ENCODE data around the gene SLC4A9.
A peak's percentile ranks its signal among the peaks of the same experiment; 100 is the strongest.

The SLC4A9 gene

GRCh38 chr5:140381351-140381750, 21.4 kb downstream of the SLC4A9 start:
- TF ChIP-seq, protein P1, sequence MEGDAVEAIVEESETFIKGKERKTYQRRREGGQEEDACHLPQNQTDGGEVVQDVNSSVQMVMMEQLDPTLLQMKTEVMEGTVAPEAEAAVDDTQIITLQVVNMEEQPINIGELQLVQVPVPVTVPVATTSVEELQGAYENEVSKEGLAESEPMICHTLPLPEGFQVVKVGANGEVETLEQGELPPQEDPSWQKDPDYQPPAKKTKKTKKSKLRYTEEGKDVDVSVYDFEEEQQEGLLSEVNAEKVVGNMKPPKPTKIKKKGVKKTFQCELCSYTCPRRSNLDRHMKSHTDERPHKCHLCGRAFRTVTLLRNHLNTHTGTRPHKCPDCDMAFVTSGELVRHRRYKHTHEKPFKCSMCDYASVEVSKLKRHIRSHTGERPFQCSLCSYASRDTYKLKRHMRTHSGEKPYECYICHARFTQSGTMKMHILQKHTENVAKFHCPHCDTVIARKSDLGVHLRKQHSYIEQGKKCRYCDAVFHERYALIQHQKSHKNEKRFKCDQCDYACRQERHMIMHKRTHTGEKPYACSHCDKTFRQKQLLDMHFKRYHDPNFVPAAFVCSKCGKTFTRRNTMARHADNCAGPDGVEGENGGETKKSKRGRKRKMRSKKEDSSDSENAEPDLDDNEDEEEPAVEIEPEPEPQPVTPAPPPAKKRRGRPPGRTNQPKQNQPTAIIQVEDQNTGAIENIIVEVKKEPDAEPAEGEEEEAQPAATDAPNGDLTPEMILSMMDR (IDR thresholded peaks at IDR 0.05; ENCODE audit: poor library complexity, severe bottlenecking) = no peak
- Histone ChIP-seq H3K27me3 (ENCODE audit: insufficient read depth, poor library complexity, severe bottlenecking) (no peaks in the 10 kb centered on the region), H3K9me3 (ENCODE audit: severe bottlenecking) (peaks cover 8% of the 10 kb centered on the region), H3K4me1 (ENCODE audit: insufficient read depth, poor library complexity, severe bottlenecking) (no peaks in the 10 kb centered on the region), H3K27ac (ENCODE audit: poor library complexity, severe bottlenecking) (no peak overlapping the region), H3K4me3 (ENCODE audit: severe bottlenecking) (no peak overlapping the region), H3K36me3 (ENCODE audit: low read depth) (no peaks in the 10 kb centered on the region)
- ATAC-seq (ENCODE audit: low read depth) (no peak), DNase-seq (ENCODE audit: low spot score) (peak; percentile 24)

- Histone ChIP-seq H3K4me1 (ENCODE audit: insufficient read depth, poor library complexity, severe bottlenecking) (no peaks in the 10 kb centered on the region), H3K27ac (ENCODE audit: poor library complexity, severe bottlenecking) (no peak overlapping the region), H3K4me3 (ENCODE audit: severe bottlenecking) (no peak overlapping the region), H3K27me3 (ENCODE audit: insufficient read depth, poor library complexity, severe bottlenecking) (no peaks in the 10 kb centered on the region), H3K9me3 (ENCODE audit: severe bottlenecking) (peaks cover 8% of the 10 kb centered on the region), H3K36me3 (ENCODE audit: low read depth) (no peaks in the 10 kb centered on the region)
- peak; percentile 1 for DNase-seq (ENCODE audit: low spot score)
- TF ChIP-seq, protein P1 (IDR thresholded peaks at IDR 0.05; ENCODE audit: poor library complexity, severe bottlenecking) = no peak
- no peak for ATAC-seq (ENCODE audit: low read depth)
These were observed 22.0 kb downstream of the SLC4A9 start for GRCh38 chr5:140381972-140382371.

DNA sequence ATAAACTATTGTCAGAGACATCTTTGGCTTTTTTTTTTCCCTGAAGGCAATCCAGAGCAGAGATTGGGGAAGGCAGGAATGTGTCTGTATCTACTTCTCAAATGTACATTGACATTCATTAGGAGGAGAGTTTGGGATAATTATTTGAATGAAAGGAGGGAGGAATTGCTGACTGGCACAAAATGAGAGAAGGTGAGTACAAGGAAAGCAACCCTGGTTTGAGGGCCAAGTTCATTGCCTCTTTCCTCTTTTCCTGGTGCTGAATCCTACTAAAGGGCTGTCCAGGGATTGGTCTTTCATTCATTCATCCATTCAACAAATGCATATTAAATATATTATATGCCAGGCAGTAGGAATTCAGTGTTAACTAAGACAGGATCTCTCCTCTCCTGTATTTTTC, 22.9 kb downstream of the SLC4A9 start:
- Histone ChIP-seq H3K27ac (ENCODE audit: poor library complexity, severe bottlenecking) (no peak overlapping the region), H3K9me3 (ENCODE audit: severe bottlenecking) (peaks cover 8% of the 10 kb centered on the region), H3K4me3 (ENCODE audit: severe bottlenecking) (no peak overlapping the region), H3K27me3 (ENCODE audit: insufficient read depth, poor library complexity, severe bottlenecking) (no peaks in the 10 kb centered on the region), H3K36me3 (ENCODE audit: low read depth) (no peaks in the 10 kb centered on the region), H3K4me1 (ENCODE audit: insufficient read depth, poor library complexity, severe bottlenecking) (no peaks in the 10 kb centered on the region)
- ATAC-seq (ENCODE audit: low read depth) (no peak), DNase-seq (ENCODE audit: low spot score) (no peak)
- TF ChIP-seq, protein P1 (IDR thresholded peaks at IDR 0.05; ENCODE audit: poor library complexity, severe bottlenecking) = no peak

GRCh38 chr5:140383300-140383699, 23.3 kb downstream of the SLC4A9 start:
- no peak overlapping the region for H3K27ac ChIP-seq (ENCODE audit: poor library complexity, severe bottlenecking)
- no peak for ATAC-seq (ENCODE audit: low read depth)
- no peaks in the 10 kb centered on the region for H3K36me3 ChIP-seq (ENCODE audit: low read depth)
- peaks cover 8% of the 10 kb centered on the region for H3K9me3 ChIP-seq (ENCODE audit: severe bottlenecking)
- TF ChIP-seq, protein P1 (IDR thresholded peaks at IDR 0.05; ENCODE audit: poor library complexity, severe bottlenecking) = no peak
- DNase-seq (ENCODE audit: low spot score) = peak; percentile 5
- H3K4me1 ChIP-seq (ENCODE audit: insufficient read depth, poor library complexity, severe bottlenecking) = no peaks in the 10 kb centered on the region
- H3K27me3 ChIP-seq (ENCODE audit: insufficient read depth, poor library complexity, severe bottlenecking) = no peaks in the 10 kb centered on the region
- no peak overlapping the region for H3K4me3 ChIP-seq (ENCODE audit: severe bottlenecking)

GRCh38 chr5:140388052-140388451, 28.1 kb downstream of the SLC4A9 start:
- Histone ChIP-seq H3K27me3 (ENCODE audit: insufficient read depth, poor library complexity, severe bottlenecking) (no peaks in the 10 kb centered on the region), H3K9me3 (ENCODE audit: severe bottlenecking) (no peaks in the 10 kb centered on the region), H3K4me1 (ENCODE audit: insufficient read depth, poor library complexity, severe bottlenecking) (no peaks in the 10 kb centered on the region), H3K4me3 (ENCODE audit: severe bottlenecking) (no peak overlapping the region), H3K36me3 (ENCODE audit: low read depth) (no peaks in the 10 kb centered on the region), H3K27ac (ENCODE audit: poor library complexity, severe bottlenecking) (no peak overlapping the region)
- peak; percentile 6 for DNase-seq (ENCODE audit: low spot score)
- TF ChIP-seq, protein P1 (IDR thresholded peaks at IDR 0.05; ENCODE audit: poor library complexity, severe bottlenecking) = no peak
- no peak for ATAC-seq (ENCODE audit: low read depth)
